ENCODE results near the gene RGS14.

GRCh38 chr5:177313561-177314259 lies 44.0 kb upstream of the RGS14 start:
- no peak for TF ChIP-seq CTCF (IDR thresholded peaks at IDR 0.05; ENCODE audit: low read depth, low read length, poor library complexity, severe bottlenecking)
- no peak for TF ChIP-seq EZH2phosphoT487 (IDR thresholded peaks at IDR 0.05; ENCODE audit: borderline replicate concordance, low read length)

Measured in DOHH2 (cell line).